Cardiac muscle cell (in vitro differentiated cells and primary cell): ENCODE measurements around the gene FAM9A. TPM values are rescaled to one million over a fixed set of nuclear protein-coding genes. Genes with fewer than 3 reads are reported as not detected.

Source experiments
- DNase-seq, 2 donors: peaks; one replicate each; pipeline versions ENCODE4 v3.0.0 to v3.0.0-alpha.2; 2010 to 2017; ENCODE audit warnings: low read depth in 1 of 2, low spot score in 1 of 2
- H3K27ac ChIP-seq: fragments of 200-600 bp; sonication (generic); 2 replicates; pipeline ENCODE4 v1.5.1; 2016
- H3K27me3 ChIP-seq: fragments of 200-600 bp; sonication (generic); 2 replicates; pipeline ENCODE4 v1.6.0; 2016; ENCODE audit warnings: control low read depth
- H3K36me3 ChIP-seq: fragments of 200-600 bp; sonication (generic); 2 replicates; pipeline ENCODE4 v1.5.1; 2016; ENCODE audit warnings: control low read depth
- H3K4me1 ChIP-seq: fragments of 200-600 bp; sonication (generic); 2 replicates; pipeline ENCODE4 v1.8.1; 2017; ENCODE audit warnings: low read depth, mild to moderate bottlenecking, mixed run types
- H3K4me3 ChIP-seq: fragments of 200-600 bp; sonication (generic); 2 replicates; pipeline ENCODE4 v1.5.1; 2016; ENCODE audit warnings: mild to moderate bottlenecking
- H3K9me3 ChIP-seq: fragments of 200-600 bp; sonication (generic); 2 replicates; pipeline ENCODE4 v1.5.1; 2017; ENCODE audit warnings: low read depth, mild to moderate bottlenecking, control low read depth
- polyA plus RNA-seq: library from polyadenylated mRNA; unstranded; fragments of >200 nt; fragmentation: Nextera tagmentation; extraction: Ambion mirVana; gene quantifications from 2 replicates; pipeline ENCODE4 v1.2.1, GENCODE V29; 2016
- total RNA-seq: library from RNA; depleted of rRNA; stranded (reverse); fragments of >200 nt; gene quantifications from 2 replicates; pipeline ENCODE4 v1.2.3, GENCODE V29; 2016
- TF ChIP-seq, protein P1 (sequence below): IDR thresholded peaks from 2 replicates; pipeline ENCODE4 v1.5.1; 2012; ENCODE audit warnings: low read depth, mild to moderate bottlenecking, low read length

Gene FAM9A
- total and polyA plus RNA-seq, 2 experiments from 2014 or later = not detected

DNA sequence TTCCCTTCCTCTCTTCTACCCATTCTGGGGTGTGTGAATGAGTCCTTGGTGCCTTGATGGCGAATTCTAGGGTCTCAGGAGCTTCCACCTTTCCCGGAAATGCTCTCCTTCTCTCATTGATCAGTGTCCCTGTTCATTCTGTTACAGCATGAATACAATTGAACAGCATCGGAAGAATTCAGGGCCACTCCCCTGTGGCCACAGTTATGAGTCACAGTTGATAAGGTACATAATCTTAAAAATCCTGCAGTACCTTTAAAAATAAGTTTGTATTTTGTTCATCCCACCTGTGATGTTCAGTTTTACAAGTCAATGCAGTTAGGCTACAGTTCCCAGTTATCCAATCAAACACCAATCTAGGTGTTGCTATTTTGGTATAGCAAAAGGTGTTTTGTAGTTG lies 47.3 kb upstream of the FAM9A start:
- Histone ChIP-seq H3K4me1 (no peaks in the 10 kb centered on the region), H3K4me3 (no peak overlapping the region), H3K27me3 (no peaks in the 10 kb centered on the region), H3K27ac (no peak overlapping the region), H3K9me3 (no peaks in the 10 kb centered on the region), H3K36me3 (no peaks in the 10 kb centered on the region)
- DNase-seq = no peak
- TF ChIP-seq, protein P1, sequence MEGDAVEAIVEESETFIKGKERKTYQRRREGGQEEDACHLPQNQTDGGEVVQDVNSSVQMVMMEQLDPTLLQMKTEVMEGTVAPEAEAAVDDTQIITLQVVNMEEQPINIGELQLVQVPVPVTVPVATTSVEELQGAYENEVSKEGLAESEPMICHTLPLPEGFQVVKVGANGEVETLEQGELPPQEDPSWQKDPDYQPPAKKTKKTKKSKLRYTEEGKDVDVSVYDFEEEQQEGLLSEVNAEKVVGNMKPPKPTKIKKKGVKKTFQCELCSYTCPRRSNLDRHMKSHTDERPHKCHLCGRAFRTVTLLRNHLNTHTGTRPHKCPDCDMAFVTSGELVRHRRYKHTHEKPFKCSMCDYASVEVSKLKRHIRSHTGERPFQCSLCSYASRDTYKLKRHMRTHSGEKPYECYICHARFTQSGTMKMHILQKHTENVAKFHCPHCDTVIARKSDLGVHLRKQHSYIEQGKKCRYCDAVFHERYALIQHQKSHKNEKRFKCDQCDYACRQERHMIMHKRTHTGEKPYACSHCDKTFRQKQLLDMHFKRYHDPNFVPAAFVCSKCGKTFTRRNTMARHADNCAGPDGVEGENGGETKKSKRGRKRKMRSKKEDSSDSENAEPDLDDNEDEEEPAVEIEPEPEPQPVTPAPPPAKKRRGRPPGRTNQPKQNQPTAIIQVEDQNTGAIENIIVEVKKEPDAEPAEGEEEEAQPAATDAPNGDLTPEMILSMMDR = no peak

DNA sequence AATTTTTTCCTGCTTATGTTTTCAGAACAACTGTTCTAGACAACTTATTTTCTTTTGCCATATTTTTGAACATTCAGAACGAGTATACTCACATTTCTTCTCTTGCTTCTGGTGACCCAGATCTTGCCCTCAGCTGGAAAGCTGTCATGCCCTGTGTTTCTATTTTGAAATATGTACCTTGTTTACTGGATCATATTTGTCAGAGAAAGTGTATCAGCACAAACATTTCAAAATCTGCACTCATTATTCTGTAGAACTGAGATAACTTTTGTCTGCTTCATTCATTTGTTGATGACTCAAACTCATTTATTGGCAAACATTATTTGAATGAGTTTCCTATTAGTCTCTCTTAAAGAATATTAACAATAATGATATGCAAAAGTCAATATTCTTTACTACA lies 46.2 kb upstream of the FAM9A start:
- Histone ChIP-seq H3K9me3 (no peaks in the 10 kb centered on the region), H3K4me3 (no peak overlapping the region), H3K4me1 (no peaks in the 10 kb centered on the region), H3K27ac (no peak overlapping the region), H3K36me3 (no peaks in the 10 kb centered on the region), H3K27me3 (no peaks in the 10 kb centered on the region)
- TF ChIP-seq, protein P1 = no peak
- no peak for DNase-seq

DNA sequence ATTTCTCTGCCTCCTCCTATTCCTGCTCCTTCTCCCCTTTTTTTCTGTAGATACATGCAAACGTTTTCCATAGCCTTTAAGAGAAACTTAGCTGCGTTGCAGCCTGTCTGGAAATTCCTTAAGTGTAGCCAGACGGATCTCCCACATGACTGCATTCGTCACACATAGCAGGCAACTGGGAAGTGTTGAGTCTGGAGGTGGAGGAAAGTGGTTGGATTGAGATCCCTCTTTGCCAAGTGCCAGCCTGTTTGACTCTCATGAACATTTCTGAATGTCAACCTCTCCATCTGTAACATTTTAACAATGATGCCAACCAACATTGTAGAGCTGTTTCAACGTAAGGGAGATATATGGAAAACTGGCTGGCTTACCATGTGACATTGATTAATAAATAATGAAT lies 45.1 kb upstream of the FAM9A start:
- H3K36me3 ChIP-seq = no peaks in the 10 kb centered on the region
- no peaks in the 10 kb centered on the region for H3K27me3 ChIP-seq
- TF ChIP-seq, protein P1 = no peak
- H3K9me3 ChIP-seq = no peaks in the 10 kb centered on the region
- H3K4me1 ChIP-seq = no peaks in the 10 kb centered on the region
- no peak overlapping the region for H3K4me3 ChIP-seq
- H3K27ac ChIP-seq = no peak overlapping the region
- DNase-seq = no peak

DNA sequence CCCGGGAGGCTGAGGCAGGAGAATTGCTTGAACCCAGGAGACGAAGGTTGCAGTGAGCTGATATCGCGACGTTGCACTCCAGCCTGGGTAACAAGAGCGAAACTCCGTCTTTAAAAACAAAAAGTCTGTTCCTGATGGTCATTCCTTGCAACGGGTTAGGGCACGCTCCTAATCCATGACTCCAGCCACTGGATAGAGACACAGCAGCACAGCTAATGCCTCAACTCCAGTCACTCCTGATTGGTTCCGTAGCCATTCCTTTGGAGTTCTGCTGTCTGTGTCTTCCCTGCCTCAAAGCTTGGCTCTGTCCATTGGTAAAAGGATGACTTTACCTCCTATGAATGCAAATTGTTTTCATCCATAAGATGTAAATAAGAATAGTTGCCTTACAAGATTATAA lies 44.3 kb upstream of the FAM9A start:
- Histone ChIP-seq H3K27ac (no peak overlapping the region), H3K9me3 (no peaks in the 10 kb centered on the region), H3K36me3 (no peaks in the 10 kb centered on the region), H3K4me3 (no peak overlapping the region), H3K27me3 (no peaks in the 10 kb centered on the region), H3K4me1 (no peaks in the 10 kb centered on the region)
- DNase-seq = no peak
- TF ChIP-seq, protein P1 = no peak

DNA sequence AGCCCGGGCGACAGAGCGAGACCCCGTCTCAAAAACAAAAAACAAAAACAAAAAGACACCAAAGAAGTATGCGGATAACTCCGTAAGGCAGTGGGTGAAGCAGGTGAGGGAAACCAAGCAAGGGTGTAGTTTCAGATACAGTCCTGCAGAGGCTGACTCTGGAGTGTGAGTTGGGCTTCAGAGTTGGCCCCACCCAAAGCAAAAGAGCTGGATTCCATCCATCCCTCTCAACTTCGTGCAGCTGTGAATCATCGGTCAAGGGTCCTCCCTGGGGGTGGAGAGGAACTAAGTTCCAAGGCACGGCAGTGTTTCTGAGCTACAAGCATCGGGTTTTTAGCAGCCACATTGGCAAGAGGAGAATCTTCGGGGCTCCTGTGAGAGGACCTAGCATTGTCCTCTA lies 43.9 kb upstream of the FAM9A start:
- DNase-seq = peak in 1 of 2 donors; percentile 69
- TF ChIP-seq, protein P1 = peak; percentile 35
- no peaks in the 10 kb centered on the region for H3K4me1 ChIP-seq
- no peak overlapping the region for H3K4me3 ChIP-seq
- H3K36me3 ChIP-seq = no peaks in the 10 kb centered on the region
- no peaks in the 10 kb centered on the region for H3K9me3 ChIP-seq
- H3K27ac ChIP-seq = no peak overlapping the region
- H3K27me3 ChIP-seq = no peaks in the 10 kb centered on the region

DNA sequence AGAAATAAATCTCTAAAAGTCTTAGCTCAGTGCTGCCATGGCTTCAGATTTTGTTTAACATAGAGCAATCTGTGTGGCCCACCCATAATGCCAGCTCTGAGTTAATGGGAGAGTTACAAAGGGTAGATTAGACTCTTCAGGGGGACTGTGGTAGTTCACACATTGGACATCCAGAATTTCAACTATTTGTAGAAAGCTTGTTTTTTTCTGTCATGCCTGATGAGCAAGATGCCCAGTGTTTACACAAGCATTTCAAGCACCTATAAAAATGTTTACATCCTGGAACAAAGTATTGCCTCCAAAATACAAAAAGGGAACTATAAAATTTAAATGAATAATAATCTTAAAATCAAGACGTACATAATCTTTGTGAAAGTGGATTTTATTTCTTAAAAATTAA lies 43.0 kb upstream of the FAM9A start:
- no peaks in the 10 kb centered on the region for H3K36me3 ChIP-seq
- H3K9me3 ChIP-seq = no peaks in the 10 kb centered on the region
- TF ChIP-seq, protein P1 = no peak
- no peaks in the 10 kb centered on the region for H3K4me1 ChIP-seq
- no peak for DNase-seq
- no peaks in the 10 kb centered on the region for H3K27me3 ChIP-seq
- no peak overlapping the region for H3K27ac ChIP-seq
- no peak overlapping the region for H3K4me3 ChIP-seq
